SK-N-SH (cell line): Measurements from ENCODE around the gene MEIS1. TPM values are rescaled to one million over a fixed set of nuclear protein-coding genes. Genes with fewer than 3 reads are reported as not detected.

Source experiments
- CTCF ChIA-PET: fragments of 300-600, 350-600 bp; formaldehyde crosslinking; extraction: SDS; loops from one replicate; lab custom pipeline; 2021; lab: Yijun Ruan, JAX
- POLR2A ChIA-PET: fragments of 350-600 bp; sonication (Branson Sonifier 250); formaldehyde crosslinking; extraction: SDS; loops from one replicate; lab custom pipeline; 2020; ENCODE audit warnings: antibody characterized with exemption, inconsistent platforms; lab: Yijun Ruan, JAX
- DNase-seq: peaks from one replicate; pipeline ENCODE4 v3.0.0; 2012
- H2AFZ ChIP-seq: fragments of 200-600 bp; sonication (generic); 2 replicates; pipeline ENCODE4 v1.8.1; 2016; ENCODE audit warnings: antibody characterized with exemption, mild to moderate bottlenecking, low read depth
- H3F3A ChIP-seq: fragments of 200-600 bp; sonication (generic); replicated peaks from 2 replicates; pipeline ENCODE3; 2016; ENCODE audit warnings: antibody characterized with exemption, mild to moderate bottlenecking; ENCODE audit not compliant: insufficient read depth
- H3K27ac ChIP-seq, 2 experiments: fragments of 200-500 bp in 1 of 2; fragments of 200-600 bp in 1 of 2; sonication (Bioruptor generic) in 1 of 2; sonication (generic), shearing (Covaris generic) in 1 of 2; 2 replicates each; pipeline versions ENCODE4 v1.5.1 to v1.6.1; 2014 to 2016; ENCODE audit warnings: low read depth in 2 of 2, inconsistent platforms in 1 of 2, low read length in 1 of 2, mild to moderate bottlenecking in 1 of 2, mixed read lengths in 1 of 2
- H3K27me3 ChIP-seq: fragments of 200-600 bp; sonication (generic), shearing (Covaris generic); 2 replicates; pipeline ENCODE4 v1.6.1; 2016; ENCODE audit warnings: mixed run types; ENCODE audit not compliant: insufficient read depth
- H3K36me3 ChIP-seq, 2 experiments: fragments of 200-500 bp in 1 of 2; fragments of 200-600 bp in 1 of 2; sonication (Bioruptor generic) in 1 of 2; sonication (generic) in 1 of 2; replicated peaks in 1 of 2; 2 replicates each; pipeline versions ENCODE3 to v1.5.1; 2014 to 2016; ENCODE audit warnings: low read length in 1 of 2, mild to moderate bottlenecking in 1 of 2; ENCODE audit not compliant: insufficient read depth in 2 of 2, control insufficient read depth in 1 of 2
- H3K4me1 ChIP-seq, 2 experiments: fragments of 200-500 bp in 1 of 2; fragments of 200-600 bp in 1 of 2; sonication (Bioruptor generic) in 1 of 2; sonication (generic), shearing (Covaris generic) in 1 of 2; 2 replicates each; pipeline versions ENCODE4 v1.5.1 to v1.6.1; 2014 to 2016; ENCODE audit warnings: low read depth in 1 of 2, low read length in 1 of 2, mixed run types in 1 of 2; ENCODE audit not compliant: insufficient read depth in 2 of 2, control insufficient read depth in 1 of 2
- H3K4me2 ChIP-seq: fragments of 200-600 bp; sonication (generic), shearing (Covaris generic); 2 replicates; pipeline ENCODE4 v1.6.1; 2017; ENCODE audit warnings: mixed run types
- H3K4me3 ChIP-seq, 2 experiments: fragments of 200-500 bp in 1 of 2; fragments of 200-600 bp in 1 of 2; sonication (Bioruptor generic) in 1 of 2; sonication (generic), shearing (Covaris generic) in 1 of 2; 2 replicates each; pipeline versions ENCODE4 v1.5.1 to v1.8.1; 2014 to 2016; ENCODE audit warnings: low read depth in 2 of 2, inconsistent platforms in 1 of 2, low read length in 1 of 2, mild to moderate bottlenecking in 1 of 2, mixed read lengths in 1 of 2, moderate library complexity in 1 of 2
- H3K79me2 ChIP-seq: fragments of 200-600 bp; sonication (generic); 2 replicates; pipeline ENCODE4 v1.8.1; 2017; ENCODE audit warnings: mild to moderate bottlenecking; ENCODE audit not compliant: insufficient read depth
- H3K9ac ChIP-seq: fragments of 200-600 bp; sonication (generic); 2 replicates; pipeline ENCODE4 v1.6.1; 2017; ENCODE audit warnings: mixed run types
- H3K9me2 ChIP-seq: fragments of 200-600 bp; sonication (generic); 2 replicates; pipeline ENCODE4 v1.6.1; 2017; ENCODE audit warnings: mixed run types
- H3K9me3 ChIP-seq: fragments of 200-600 bp; sonication (generic); 2 replicates; pipeline ENCODE4 v1.6.1; 2017; ENCODE audit warnings: mixed run types, mild to moderate bottlenecking, moderate library complexity
- H4K20me1 ChIP-seq: fragments of 200-600 bp; sonication (generic); 2 replicates; pipeline ENCODE4 v1.6.1; 2017; ENCODE audit warnings: mild to moderate bottlenecking, mixed run types; ENCODE audit not compliant: insufficient read depth
- CHD2 ChIP-seq: fragments of 150-350 bp; IDR thresholded peaks from 2 replicates; pipeline ENCODE4 v1.6.1; 2018; ENCODE audit warnings: low read length; ENCODE audit not compliant: partially characterized antibody
- ELF1 ChIP-seq: IDR thresholded peaks from 2 replicates; pipeline ENCODE4 v1.4.0; 2012
- EP300 ChIP-seq, 2 experiments: IDR thresholded peaks; 2 replicates each; pipeline versions ENCODE4 v1.4.0 to v1.6.1; 2012; ENCODE audit warnings: borderline replicate concordance in 1 of 2, low read depth in 1 of 2, low read length in 1 of 2
- EZH2phosphoT487 ChIP-seq: fragments of 200-600 bp; sonication (generic); IDR thresholded peaks from 2 replicates; pipeline ENCODE4 v1.6.1; 2017; ENCODE audit warnings: low read depth, mixed run types, mild to moderate bottlenecking, antibody characterized with exemption, moderate library complexity, borderline replicate concordance
- FOSL2 ChIP-seq: IDR thresholded peaks from 2 replicates; pipeline ENCODE4 v1.4.0; 2012; ENCODE audit warnings: low read depth, mild to moderate bottlenecking, moderate library complexity, borderline replicate concordance
- FOXJ3 ChIP-seq: sonication (generic); formaldehyde crosslinking; IDR thresholded peaks from 2 replicates; pipeline ENCODE4 v1.5.1; 2020; ENCODE audit warnings: mild to moderate bottlenecking, missing genetic modification reagents
- FOXM1 ChIP-seq: IDR thresholded peaks from 2 replicates; pipeline ENCODE4 v1.4.0; 2012; ENCODE audit warnings: low read depth, mild to moderate bottlenecking
- MEF2A ChIP-seq: IDR thresholded peaks from 2 replicates; pipeline ENCODE4 v1.4.0; 2012; ENCODE audit warnings: low read depth, borderline replicate concordance
- MXI1 ChIP-seq: IDR thresholded peaks from 2 replicates; pipeline ENCODE4 v1.6.1; 2012; ENCODE audit warnings: mild to moderate bottlenecking, low read depth, low read length, improper control_type of control experiment
- NFIC ChIP-seq: IDR thresholded peaks from 2 replicates; pipeline ENCODE4 v1.4.0; 2012; ENCODE audit warnings: borderline replicate concordance
- NRF1 ChIP-seq: IDR thresholded peaks from 2 replicates; pipeline ENCODE4 v1.6.1; 2012; ENCODE audit warnings: low read depth, mild to moderate bottlenecking, low read length
- POLR2AphosphoS5 ChIP-seq: IDR thresholded peaks from 2 replicates; pipeline ENCODE4 v1.6.1; 2012; ENCODE audit warnings: low read depth, low read length
- RAD21 ChIP-seq: IDR thresholded peaks from 2 replicates; pipeline ENCODE4 v1.6.1; 2012; ENCODE audit warnings: mild to moderate bottlenecking, low read length
- RCOR1 ChIP-seq: fragments of 150-350 bp; IDR thresholded peaks from 2 replicates; pipeline ENCODE4 v1.6.1; 2017; ENCODE audit warnings: antibody characterized with exemption, low read length
- SIN3A ChIP-seq: IDR thresholded peaks from 2 replicates; pipeline ENCODE4 v1.6.1; 2012; ENCODE audit warnings: low read depth, mild to moderate bottlenecking, low read length, moderate library complexity, borderline replicate concordance
- SMC3 ChIP-seq: IDR thresholded peaks from 2 replicates; pipeline ENCODE4 v1.6.1; 2012; ENCODE audit warnings: low read depth, low read length, improper control_type of control experiment
- TAF1 ChIP-seq: IDR thresholded peaks from 2 replicates; pipeline ENCODE4 v1.6.1; 2012; ENCODE audit warnings: low read depth, mild to moderate bottlenecking, low read length, moderate library complexity, borderline replicate concordance
- WGBS: methylation state at CpG from one replicate; pipeline ENCODE4 v1.1.6; 2017; ENCODE audit warnings: low lambda C conversion rate; 5-methylcytosine and 5-hydroxymethylcytosine counted together
- polyA plus RNA-seq, 3 experiments: library from polyadenylated mRNA; depleted of rRNA; stranded (reverse); fragments of >200 nt; gene quantifications; 2 replicates each; pipeline ENCODE4 v1.2.3, GENCODE V29; 2012
- TF ChIP-seq, protein P1 (sequence below): IDR thresholded peaks from 2 replicates; pipeline ENCODE4 v1.4.0; 2012; ENCODE audit warnings: low read depth
- TF ChIP-seq, protein P2 (sequence below): IDR thresholded peaks from 2 replicates; pipeline ENCODE4; 2012
- TF ChIP-seq, protein P3 (sequence below): fragments of 150-350 bp; IDR thresholded peaks from 2 replicates; pipeline ENCODE4 v1.6.1; 2016; ENCODE audit warnings: mild to moderate bottlenecking, low read depth, low read length
- TF ChIP-seq, protein P4 (sequence below): IDR thresholded peaks from 2 replicates; pipeline ENCODE4 v1.4.0; 2012; ENCODE audit warnings: low read depth, borderline replicate concordance

MEIS1 gene
- polyA plus RNA-seq, 1 of the 3 experiments (the other 2 are of a cell fraction) = 16.9 TPM

DNA sequence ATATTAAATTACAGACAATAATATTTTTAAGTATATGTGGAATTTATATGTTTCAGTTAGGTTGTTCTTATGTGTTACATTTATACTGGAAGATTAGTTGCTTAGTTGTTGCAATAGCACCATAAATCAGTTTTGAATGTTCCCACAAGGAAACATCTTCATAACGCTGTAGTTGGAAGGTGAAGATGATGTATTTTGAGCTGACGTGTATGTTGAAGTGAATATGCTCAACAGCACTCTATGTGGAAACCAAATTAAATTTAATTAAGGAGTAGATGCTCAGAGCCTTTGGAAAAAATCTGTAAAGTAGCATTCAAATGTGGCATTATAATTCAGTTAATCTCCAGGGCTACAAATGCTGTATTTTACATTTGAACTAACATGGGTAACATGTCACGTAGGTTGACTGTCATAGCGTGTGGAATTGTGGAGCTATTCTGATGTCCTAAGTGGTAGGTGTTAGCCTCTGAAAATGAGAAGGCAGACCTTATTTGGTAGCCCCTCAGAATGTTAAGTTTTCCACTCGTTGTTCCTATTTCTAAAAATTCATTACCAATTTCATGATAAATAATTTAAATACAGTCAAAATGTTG, 88.5 kb downstream of the MEIS1 start:
- H3K4me1 ChIP-seq = peaks cover 0 to 19% of the 10 kb centered on the region in 2 experiments; a peak in 2 of 4 replicates
- WGBS = 90% methylated on average over 5 of the region's 5 CpGs
- H3K27me3 ChIP-seq = no peaks in the 10 kb centered on the region
- POLR2A ChIA-PET = no interaction called here
- DNase-seq = no peak
- peaks cover 12 to 48% of the 10 kb centered on the region in 2 experiments for H3K36me3 ChIP-seq
- H3K79me2 ChIP-seq = 0 out of 2 replicates have a peak, but pooled peaks cover 4% of the 10 kb centered on the region
- no peak overlapping the region for H2AFZ ChIP-seq
- H3K9ac ChIP-seq = no peak overlapping the region
- H3K9me2 ChIP-seq = no peaks in the 10 kb centered on the region
- no peak overlapping the region for H3K4me2 ChIP-seq
- CTCF ChIA-PET = no interaction called here
- H3K27ac ChIP-seq = no peak overlapping the region; a peak in 1 of 4 replicates
- H4K20me1 ChIP-seq = no peaks in the 10 kb centered on the region; the same call in 1 of the 2 replicates
- no peaks in the 10 kb centered on the region for H3F3A ChIP-seq
- TF ChIP-seq, protein P1, sequence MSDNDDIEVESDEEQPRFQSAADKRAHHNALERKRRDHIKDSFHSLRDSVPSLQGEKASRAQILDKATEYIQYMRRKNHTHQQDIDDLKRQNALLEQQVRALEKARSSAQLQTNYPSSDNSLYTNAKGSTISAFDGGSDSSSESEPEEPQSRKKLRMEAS = no peak
- TF ChIP-seq RCOR1 (no peak), EZH2phosphoT487 (no peak), FOXM1 (no peak), MXI1 (no peak), EP300 (IDR thresholded peaks at IDR 0.05; ENCODE audit: borderline replicate concordance in 1 of 2, low read depth in 1 of 2, low read length in 1 of 2) (no peak)
- TF ChIP-seq, protein P2, sequence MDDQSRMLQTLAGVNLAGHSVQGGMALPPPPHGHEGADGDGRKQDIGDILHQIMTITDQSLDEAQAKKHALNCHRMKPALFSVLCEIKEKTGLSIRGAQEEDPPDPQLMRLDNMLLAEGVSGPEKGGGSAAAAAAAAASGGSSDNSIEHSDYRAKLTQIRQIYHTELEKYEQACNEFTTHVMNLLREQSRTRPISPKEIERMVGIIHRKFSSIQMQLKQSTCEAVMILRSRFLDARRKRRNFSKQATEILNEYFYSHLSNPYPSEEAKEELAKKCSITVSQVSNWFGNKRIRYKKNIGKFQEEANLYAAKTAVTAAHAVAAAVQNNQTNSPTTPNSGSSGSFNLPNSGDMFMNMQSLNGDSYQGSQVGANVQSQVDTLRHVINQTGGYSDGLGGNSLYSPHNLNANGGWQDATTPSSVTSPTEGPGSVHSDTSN = no peak
- TF ChIP-seq, all 33 proteins: peak for 0
- Histone ChIP-seq H3K4me3 (no peak overlapping the region), H3K9me3 (no peaks in the 10 kb centered on the region)

DNA sequence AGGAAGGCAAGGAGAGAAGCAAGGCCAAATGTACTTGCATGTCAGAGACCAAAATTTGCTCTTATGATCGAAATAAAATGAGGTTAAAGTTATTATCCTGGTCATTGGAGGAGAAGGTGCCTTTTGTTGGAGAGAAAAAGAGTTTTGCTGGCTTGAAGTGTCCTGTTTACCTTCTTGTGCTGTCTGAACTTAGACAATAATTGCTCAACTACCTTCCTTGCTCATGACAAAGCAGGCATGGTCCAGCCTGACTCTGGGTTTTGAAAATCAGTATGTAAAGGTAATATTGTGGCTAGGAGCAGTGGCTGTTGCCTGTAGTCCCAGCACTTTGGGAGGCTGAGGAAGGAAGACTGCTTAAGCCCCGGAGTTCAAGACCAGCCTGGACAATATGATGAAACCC, 89.1 kb downstream of the MEIS1 start:
- Histone ChIP-seq H3K27ac (no peak overlapping the region), H3K9me2 (no peaks in the 10 kb centered on the region), H2AFZ (no peak overlapping the region), H3K36me3 (peaks cover 9 to 43% of the 10 kb centered on the region in 2 experiments), H3K4me2 (no peak overlapping the region), H3K27me3 (no peaks in the 10 kb centered on the region), H3F3A (no peaks in the 10 kb centered on the region), H3K9ac (no peak overlapping the region), H3K79me2 (0 out of 2 replicates have a peak, but pooled peaks cover 4% of the 10 kb centered on the region), H4K20me1 (no peaks in the 10 kb centered on the region; the same call in 1 of the 2 replicates), H3K4me1 (peaks cover 0 to 19% of the 10 kb centered on the region in 2 experiments; a peak in 2 of 4 replicates), H3K9me3 (no peaks in the 10 kb centered on the region), H3K4me3 (no peak overlapping the region)
- ChIA-PET POLR2A (no interaction called here), CTCF (no interaction called here)
- no peak for DNase-seq
- 66% methylated on average over 2 of the region's 2 CpGs for WGBS
- TF ChIP-seq FOXM1 = no peak
- no peak for TF ChIP-seq RAD21
- TF ChIP-seq MEF2A = no peak
- TF ChIP-seq RCOR1 = no peak
- TF ChIP-seq, protein P1 = no peak
- TF ChIP-seq TAF1 = no peak
- TF ChIP-seq FOXJ3 = no peak
- no peak for TF ChIP-seq NRF1
- TF ChIP-seq, protein P3, sequence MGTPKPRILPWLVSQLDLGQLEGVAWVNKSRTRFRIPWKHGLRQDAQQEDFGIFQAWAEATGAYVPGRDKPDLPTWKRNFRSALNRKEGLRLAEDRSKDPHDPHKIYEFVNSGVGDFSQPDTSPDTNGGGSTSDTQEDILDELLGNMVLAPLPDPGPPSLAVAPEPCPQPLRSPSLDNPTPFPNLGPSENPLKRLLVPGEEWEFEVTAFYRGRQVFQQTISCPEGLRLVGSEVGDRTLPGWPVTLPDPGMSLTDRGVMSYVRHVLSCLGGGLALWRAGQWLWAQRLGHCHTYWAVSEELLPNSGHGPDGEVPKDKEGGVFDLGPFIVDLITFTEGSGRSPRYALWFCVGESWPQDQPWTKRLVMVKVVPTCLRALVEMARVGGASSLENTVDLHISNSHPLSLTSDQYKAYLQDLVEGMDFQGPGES = no peak
- TF ChIP-seq FOSL2 = no peak
- TF ChIP-seq, protein P2 = no peak
- no peak for TF ChIP-seq ELF1
- no peak for TF ChIP-seq NFIC
- no peak for TF ChIP-seq SMC3
- no peak for TF ChIP-seq CHD2
- TF ChIP-seq, protein P4, sequence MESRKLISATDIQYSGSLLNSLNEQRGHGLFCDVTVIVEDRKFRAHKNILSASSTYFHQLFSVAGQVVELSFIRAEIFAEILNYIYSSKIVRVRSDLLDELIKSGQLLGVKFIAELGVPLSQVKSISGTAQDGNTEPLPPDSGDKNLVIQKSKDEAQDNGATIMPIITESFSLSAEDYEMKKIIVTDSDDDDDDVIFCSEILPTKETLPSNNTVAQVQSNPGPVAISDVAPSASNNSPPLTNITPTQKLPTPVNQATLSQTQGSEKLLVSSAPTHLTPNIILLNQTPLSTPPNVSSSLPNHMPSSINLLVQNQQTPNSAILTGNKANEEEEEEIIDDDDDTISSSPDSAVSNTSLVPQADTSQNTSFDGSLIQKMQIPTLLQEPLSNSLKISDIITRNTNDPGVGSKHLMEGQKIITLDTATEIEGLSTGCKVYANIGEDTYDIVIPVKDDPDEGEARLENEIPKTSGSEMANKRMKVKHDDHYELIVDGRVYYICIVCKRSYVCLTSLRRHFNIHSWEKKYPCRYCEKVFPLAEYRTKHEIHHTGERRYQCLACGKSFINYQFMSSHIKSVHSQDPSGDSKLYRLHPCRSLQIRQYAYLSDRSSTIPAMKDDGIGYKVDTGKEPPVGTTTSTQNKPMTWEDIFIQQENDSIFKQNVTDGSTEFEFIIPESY = no peak
- no peak for TF ChIP-seq POLR2AphosphoS5
- TF ChIP-seq SIN3A = no peak
